ENCODE data around the gene RAG1. TPM values are rescaled to one million over a fixed set of nuclear protein-coding genes. Genes with fewer than 3 reads are reported as not detected.
A peak's percentile ranks its signal among the peaks of the same experiment; 100 is the strongest.

RAG1 gene
- total RNA-seq (10 to 100 TPM in 1 of 7 donors, 1 to 10 TPM in 6; 3.9 to 12.6 (median 7.3) TPM), polyA plus RNA-seq (1 to 10 TPM in 1 of 3 donors, under 1 TPM in 2; 0.39 to 2.1 (median 0.80) TPM)
- long read RNA-seq, donor 1, full-length matches to known transcripts: 1 of 1 reads
- long read RNA-seq, donor 1, partial matches to known transcripts: 0 of 1 reads
- long read RNA-seq, donor 1, other reads (novel, unspliced or antisense): 0 of 1 reads
- long read RNA-seq, donor 2, full-length matches to known transcripts: 1 of 1 reads
- long read RNA-seq, donor 2, partial matches to known transcripts: 0 of 1 reads
- long read RNA-seq, donor 2, other reads (novel, unspliced or antisense): 0 of 1 reads

GRCh38 chr11:36567694-36568093, at the start of gene RAG1:
TSS of gene RAG1 (plus strand) at chr11:36568007. CDS start at chr11:36573305, 5,298 bp downstream.
- Histone ChIP-seq H3K27me3 (replicated peaks in 1 of 7) (peaks cover 0 to 20% (median 0%) of the 10 kb centered on the region in 7 donors), H3K27ac (no peak within 1 kb of the TSS), H3K9me3 (no peaks in the 10 kb centered on the region), H3K36me3 (no peaks in the 10 kb centered on the region), H3K4me1 (peaks cover 0 to 7% (median 3%) of the 10 kb centered on the region in 6 donors), H3K4me3 (no peak within 1 kb of the TSS)
- intact Hi-C loops (cut with DNase I; ENCODE audit: low total_unique reads): loop anchor here (10.0 kb wide), 1 partner anchor 107 kb away; no protein-coding TSS in a partner anchor
- WGBS, 5 donors: 50 to 85% (median 73%) methylated on average over 1 of the region's 1 CpG
- DNase-seq: no peak
- TF ChIP-seq POLR2A (IDR thresholded peaks at IDR 0.05) (no peak), CTCF (IDR thresholded peaks at IDR 0.05 in 8 of 11, conservative IDR thresholded peaks at IDR 0.05 in 3 of 11) (no peak), POLR2AphosphoS5 (IDR thresholded peaks at IDR 0.05) (no peak)

GRCh38 chr11:36530840-36531239, 37.0 kb upstream of the RAG1 start:
- no peaks in the 10 kb centered on the region for H3K36me3 ChIP-seq
- peak overlapping the region in 2 of 8 donors; percentile 14 to 72 for H3K27ac ChIP-seq
- H3K4me3 ChIP-seq: no peak overlapping the region
- DNase-seq: no peak
- TF ChIP-seq POLR2AphosphoS5 (IDR thresholded peaks at IDR 0.05) (no peak), CTCF (IDR thresholded peaks at IDR 0.05 in 8 of 11, conservative IDR thresholded peaks at IDR 0.05 in 3 of 11) (no peak)
- H3K9me3 ChIP-seq: peaks cover 0 to 14% (median 4%) of the 10 kb centered on the region in 8 donors
- intact Hi-C loops (cut with DNase I; ENCODE audit: low total_unique reads): no loop called here
- H3K27me3 ChIP-seq (replicated peaks in 1 of 7): no peaks in the 10 kb centered on the region
- peaks cover 0 to 12% (median 3%) of the 10 kb centered on the region in 6 donors for H3K4me1 ChIP-seq

GRCh38 chr11:36532941-36533601, 34.7 kb upstream of the RAG1 start:
- TF ChIP-seq POLR2A (IDR thresholded peaks at IDR 0.05) (no peak), POLR2AphosphoS5 (IDR thresholded peaks at IDR 0.05) (peak in 1 of 3 donors; percentile 53)
- Histone ChIP-seq H3K4me1 (peaks cover 0 to 12% (median 3%) of the 10 kb centered on the region in 6 donors), H3K9me3 (no peaks in the 10 kb centered on the region), H3K4me3 (no peak overlapping the region), H3K27ac (peak overlapping the region in 7 of 8 donors; percentile 32 to 75 (median 62)), H3K36me3 (no peaks in the 10 kb centered on the region), H3K27me3 (replicated peaks in 1 of 7) (no peaks in the 10 kb centered on the region)
- no peak for DNase-seq
- intact Hi-C loops (cut with DNase I; ENCODE audit: low total_unique reads): no loop called here
- 27 to 39% (median 34%) methylated on average over 8 of the region's 8 CpGs for WGBS, 5 donors

GRCh38 chr11:36534276-36534840, 33.4 kb upstream of the RAG1 start:
- DNase-seq: no peak
- Histone ChIP-seq H3K27me3 (replicated peaks in 1 of 7) (no peaks in the 10 kb centered on the region), H3K9me3 (no peaks in the 10 kb centered on the region), H3K27ac (no peak overlapping the region), H3K4me3 (no peak overlapping the region), H3K4me1 (peaks cover 0 to 12% (median 3%) of the 10 kb centered on the region in 6 donors), H3K36me3 (no peaks in the 10 kb centered on the region)
- intact Hi-C loops (cut with DNase I; ENCODE audit: low total_unique reads): no loop called here
- 75 to 87% (median 78%) methylated on average over 3 of the region's 3 CpGs for WGBS, 5 donors
- TF ChIP-seq CTCF (IDR thresholded peaks at IDR 0.05 in 8 of 11, conservative IDR thresholded peaks at IDR 0.05 in 3 of 11) (no peak), POLR2AphosphoS5 (IDR thresholded peaks at IDR 0.05) (no peak), POLR2A (IDR thresholded peaks at IDR 0.05) (no peak)

Measured in spleen (tissue), 13 donors.